GM03348 (cell line): ENCODE data around the gene NAA15.
"Not testable (repeated sequence)": the region's sequence is repeated elsewhere in the genome, so short reads cannot be mapped to it uniquely, and the experiment has no call there.

Experiments
- DNase-seq: peaks from one replicate; pipeline ENCODE4 v3.0.0; 2012; ENCODE audit warnings: low spot score

Gene NAA15

GRCh38 chr4:139451997-139452396, 150.7 kb downstream of the NAA15 start:
- no peak for DNase-seq

GRCh38 chr4:139453041-139453370, 151.7 kb downstream of the NAA15 start:
- DNase-seq = no peak

DNA sequence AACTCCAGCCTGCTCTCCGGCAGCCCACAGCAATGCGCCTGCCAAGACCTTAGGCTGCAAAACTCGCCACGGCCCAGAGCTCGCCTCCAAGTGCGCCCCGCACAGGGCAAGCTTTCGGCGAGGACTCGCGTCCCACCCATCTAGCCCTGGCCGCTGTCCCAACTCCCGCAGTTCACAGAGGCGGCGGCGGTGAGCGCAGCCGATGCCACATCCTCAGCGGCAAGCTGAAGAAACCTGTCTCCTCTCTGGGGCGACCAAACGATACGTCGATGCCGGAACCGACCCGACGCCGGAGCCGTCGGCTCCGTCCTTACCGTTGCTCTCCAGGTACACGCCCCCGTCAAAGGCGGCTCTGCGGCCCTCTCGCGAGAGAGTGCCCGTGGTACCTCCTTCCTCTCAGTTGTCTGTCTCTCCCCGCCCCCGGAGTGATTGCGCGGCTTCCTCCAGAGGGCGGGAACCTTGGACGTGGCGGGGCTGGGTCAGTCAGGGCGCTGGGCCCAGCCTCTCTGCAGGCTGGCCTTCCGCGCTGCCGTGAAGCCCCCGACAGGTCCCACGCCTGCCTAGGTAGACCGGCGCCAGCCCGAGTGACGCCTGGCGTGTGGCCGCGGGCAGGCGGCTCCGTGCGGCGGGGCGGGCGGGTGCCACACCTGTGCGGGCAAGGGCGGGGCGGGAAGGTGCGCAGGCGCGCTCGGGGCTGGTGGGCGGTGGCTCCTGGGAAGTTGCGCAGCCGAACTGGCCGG, 152.2 kb downstream of the NAA15 start:
- peak; percentile 97 for DNase-seq

DNA sequence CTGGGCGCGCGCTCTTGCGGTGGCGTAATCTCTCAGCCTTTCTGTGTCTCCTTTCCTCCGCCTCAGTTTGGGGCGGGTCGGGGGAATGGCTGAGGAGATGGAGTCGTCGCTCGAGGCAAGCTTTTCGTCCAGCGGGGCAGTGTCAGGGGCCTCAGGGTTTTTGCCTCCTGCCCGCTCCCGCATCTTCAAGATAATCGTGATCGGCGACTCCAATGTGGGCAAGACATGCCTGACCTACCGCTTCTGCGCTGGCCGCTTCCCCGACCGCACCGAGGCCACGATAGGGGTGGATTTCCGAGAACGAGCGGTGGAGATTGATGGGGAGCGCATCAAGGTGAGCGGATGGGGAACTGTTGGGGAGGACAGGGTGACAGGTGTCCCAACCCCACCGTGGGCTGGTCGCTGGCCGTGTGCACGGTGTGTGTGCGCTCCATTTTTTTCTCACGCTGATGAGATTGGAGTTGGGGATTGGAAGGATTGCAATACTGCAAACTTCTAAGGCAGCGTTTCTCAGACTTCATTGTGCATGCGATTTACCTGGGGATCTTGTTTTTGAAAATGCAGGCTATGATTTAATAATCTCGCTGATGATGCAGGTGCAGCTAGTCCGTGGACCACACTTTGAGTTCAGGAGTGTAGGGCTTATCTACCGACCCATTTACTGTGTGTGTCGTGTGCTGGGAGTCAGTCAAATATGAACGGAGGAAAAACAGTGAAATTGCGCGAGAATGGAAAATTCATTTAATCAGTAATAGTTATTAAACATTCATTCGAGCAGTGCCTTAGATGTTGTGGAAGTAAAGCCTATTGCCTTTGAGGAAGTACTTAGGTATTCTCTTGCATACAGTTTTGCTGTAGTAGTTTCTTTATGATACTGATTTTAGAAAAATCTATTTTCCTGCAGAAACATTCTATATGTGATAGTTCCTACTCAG, 153.1 kb downstream of the NAA15 start, which contains the start of gene RAB33B:
Gene RAB33B, plus strand, starts transcription at position 11 of the 935 bp plus-strand sequence. Its CDS starts 75 bp downstream, at position 86.
- no peak for DNase-seq

GRCh38 chr4:139455126-139455538, 153.8 kb downstream of the NAA15 start:
- DNase-seq = no peak

GRCh38 chr4:139457318-139457717, 156.0 kb downstream of the NAA15 start:
- no peak for DNase-seq

DNA sequence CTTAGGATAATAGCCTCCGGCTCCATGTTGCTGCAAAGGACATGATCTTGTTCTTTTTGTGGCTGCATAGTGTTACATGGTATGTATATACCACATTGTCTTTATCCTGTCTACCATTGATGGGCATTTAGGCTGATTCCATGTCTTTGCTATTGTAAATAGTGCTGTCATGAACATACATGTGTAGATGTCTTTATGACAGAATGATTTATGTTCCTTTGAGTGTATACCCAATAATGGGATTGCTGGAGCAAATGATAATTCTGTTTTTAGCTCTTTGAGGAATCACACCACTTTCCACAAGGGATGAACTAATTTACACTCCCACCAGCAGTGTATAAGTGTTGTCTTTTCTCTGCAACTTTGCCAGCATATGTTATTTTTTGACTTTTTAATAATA, 157.2 kb downstream of the NAA15 start:
- no peak for DNase-seq

GRCh38 chr4:139458999-139459398, 157.7 kb downstream of the NAA15 start:
- DNase-seq = no peak

DNA sequence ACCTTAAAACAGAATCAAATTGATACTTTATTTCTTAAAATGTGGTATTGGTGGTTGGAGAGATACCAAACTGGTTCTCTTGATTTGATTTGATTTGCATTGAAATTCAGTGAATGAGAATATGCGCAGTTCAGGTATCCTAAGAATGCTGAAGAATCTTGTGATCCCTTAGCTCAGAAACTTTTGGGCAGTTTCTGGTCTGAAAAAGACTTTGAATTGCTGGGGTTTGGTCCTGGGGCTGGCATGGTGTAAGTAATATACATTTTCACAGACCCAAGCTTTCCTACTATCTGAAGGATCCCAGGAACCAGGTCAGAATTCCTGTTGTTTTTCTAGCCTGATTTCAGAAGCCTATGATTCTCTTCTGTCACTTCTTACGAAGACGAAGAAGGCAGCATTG, 159.3 kb downstream of the NAA15 start:
- DNase-seq = no peak

GRCh38 chr4:139461022-139461628, 159.8 kb downstream of the NAA15 start:
- no peak for DNase-seq

GRCh38 chr4:139464512-139464911, 163.2 kb downstream of the NAA15 start:
- DNase-seq = not testable (repeated sequence)

GRCh38 chr4:139465922-139466321, 164.6 kb downstream of the NAA15 start:
- DNase-seq = no peak

- DNase-seq = not testable (repeated sequence)
Measured at GRCh38 chr4:139468756-139469155, 167.5 kb downstream of the NAA15 start.

DNA sequence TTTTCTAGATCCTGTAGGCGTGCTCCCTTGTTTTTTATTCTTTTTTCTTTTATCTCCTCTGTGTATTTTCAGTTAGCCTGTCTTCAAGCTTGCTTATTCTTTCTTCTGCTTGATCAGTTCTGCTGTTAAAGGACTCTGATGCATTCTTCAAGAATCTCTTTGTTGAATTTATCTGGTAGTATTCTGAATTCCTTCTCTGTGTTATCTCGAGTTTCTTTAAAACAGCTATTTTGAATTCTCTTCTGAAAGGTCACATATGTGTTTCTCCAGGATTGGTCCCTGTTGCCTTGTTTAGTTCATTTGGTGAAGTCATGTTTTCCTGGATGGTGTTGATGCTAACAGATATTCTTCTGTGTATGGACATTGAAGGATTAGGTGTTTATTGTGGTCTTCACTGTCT, 167.9 kb downstream of the NAA15 start:
- DNase-seq = no peak
